HG03342 (cell line): ENCODE results near the gene SRCIN1.
"Not testable (repeated sequence)": the region's sequence is repeated elsewhere in the genome, so short reads cannot be mapped to it uniquely, and the experiment has no call there.

ENCODE experiments used
- ATAC-seq: cut with Tn5 transposase; IDR thresholded peaks from one replicate; pipeline ENCODE4 v1.9.1; 2021; ENCODE audit warnings: mild to moderate bottlenecking, moderate library complexity; ENCODE audit not compliant: unreplicated experiment

The SRCIN1 gene

GRCh38 chr17:38545531-38546225 is 60.1 kb downstream of the SRCIN1 start:
- ATAC-seq, result no peak

- no peak for ATAC-seq
Measured at GRCh38 chr17:38544839-38545209, 60.9 kb downstream of the SRCIN1 start.

GRCh38 chr17:38544175-38544838 is 61.4 kb downstream of the SRCIN1 start:
- no peak for ATAC-seq

GRCh38 chr17:38543403-38544174 is 62.2 kb downstream of the SRCIN1 start:
- no peak for ATAC-seq

- no peak for ATAC-seq
Measured at GRCh38 chr17:38542286-38542685, 63.5 kb downstream of the SRCIN1 start.

GRCh38 chr17:38541281-38541680 is 64.5 kb downstream of the SRCIN1 start:
- no peak for ATAC-seq

GRCh38 chr17:38540514-38541045 is 65.2 kb downstream of the SRCIN1 start:
- no peak for ATAC-seq

GRCh38 chr17:38539386-38539785 is 66.4 kb downstream of the SRCIN1 start:
- no peak for ATAC-seq

GRCh38 chr17:38538906-38539305 is 66.8 kb downstream of the SRCIN1 start:
- no peak for ATAC-seq

GRCh38 chr17:38536661-38537060 is 69.1 kb downstream of the SRCIN1 start:
- no peak for ATAC-seq

- no peak for ATAC-seq
Measured at GRCh38 chr17:38535886-38536285, 69.9 kb downstream of the SRCIN1 start.

GRCh38 chr17:38534498-38534885 is 71.3 kb downstream of the SRCIN1 start:
- ATAC-seq, result no peak

GRCh38 chr17:38533866-38534497 is 71.8 kb downstream of the SRCIN1 start:
- ATAC-seq, result no peak

GRCh38 chr17:38533241-38533640 is 72.5 kb downstream of the SRCIN1 start:
- ATAC-seq, result no peak

- no peak for ATAC-seq
Measured at GRCh38 chr17:38532451-38532850, 73.3 kb downstream of the SRCIN1 start.

GRCh38 chr17:38531761-38532160 is 74.0 kb downstream of the SRCIN1 start:
- ATAC-seq, result not testable (repeated sequence)

GRCh38 chr17:38530856-38531255 is 74.9 kb downstream of the SRCIN1 start:
- not testable (repeated sequence) for ATAC-seq

- ATAC-seq, result not testable (repeated sequence)
Measured at GRCh38 chr17:38528141-38528540, 77.6 kb downstream of the SRCIN1 start.

GRCh38 chr17:38526526-38526925 is 79.2 kb downstream of the SRCIN1 start:
- ATAC-seq, result not testable (repeated sequence)

GRCh38 chr17:38512473-38513058 is 93.2 kb downstream of the SRCIN1 start:
- ATAC-seq, result no peak
